Left ventricle myocardium inferior (tissue), 1 donor: Measurements from ENCODE around the gene KLHL36. TPM values are rescaled to one million over a fixed set of nuclear protein-coding genes. Genes with fewer than 3 reads are reported as not detected.

ENCODE experiments used
- DNase-seq: peaks from one replicate; pipeline ENCODE4 v3.0.0-alpha.2; 2020
- H3K27ac ChIP-seq: fragments of 200-600 bp; replicated peaks from 2 replicates; pipeline ENCODE4 v1.8.0; 2021
- H3K27me3 ChIP-seq: fragments of 200-600 bp; 2 replicates; pipeline ENCODE4 v1.8.0; 2021; ENCODE audit warnings: low read depth
- H3K36me3 ChIP-seq: fragments of 200-600 bp; 2 replicates; pipeline ENCODE4 v1.8.0; 2021
- H3K4me1 ChIP-seq: fragments of 200-600 bp; 2 replicates; pipeline ENCODE4 v1.8.0; 2021
- H3K4me3 ChIP-seq: fragments of 200-600 bp; 2 replicates; pipeline ENCODE4 v1.8.0; 2021; ENCODE audit warnings: mild to moderate bottlenecking, moderate library complexity
- H3K9me3 ChIP-seq: fragments of 200-600 bp; replicated peaks from 2 replicates; pipeline ENCODE4 v1.8.0; 2021
- CTCF ChIP-seq: fragments of 200-600 bp; IDR thresholded peaks from 2 replicates; pipeline ENCODE4 v1.8.0; 2021; ENCODE audit warnings: antibody characterized with exemption, mild to moderate bottlenecking, borderline replicate concordance
- intact Hi-C: fragments of 100-400 bp; cut with micrococcal nuclease; formaldehyde crosslinking; loops from one replicate; pipeline ENCODE4 v1.11.0; 2022
- total RNA-seq: library from RNA; stranded (reverse); fragmentation: NEBNext Ultra II Directional; extraction: Animal tissue kit (Norgen Biotek cat#: 25700); gene quantifications from one replicate; pipeline ENCODE4 v1.2.1, GENCODE V29; 2021
- donor health status: DM: no; HTN: yes; CAD: no; lungs with severe emphysema.

Gene KLHL36
- total RNA-seq, 1 donor from 2014 or later, result 84.4 TPM

- Histone ChIP-seq H3K9me3 (no peaks in the 10 kb centered on the region), H3K36me3 (no peaks in the 10 kb centered on the region), H3K4me1 (peaks cover 3% of the 10 kb centered on the region), H3K27me3 (peaks cover 11% of the 10 kb centered on the region), H3K27ac (no peak overlapping the region), H3K4me3 (no peak overlapping the region)
- TF ChIP-seq CTCF, result no peak
- no peak for DNase-seq
- intact Hi-C loops, result no loop called here
Observed at GRCh38 chr16:84675423-84675822, 27.1 kb downstream of the KLHL36 start.

- no peaks in the 10 kb centered on the region for H3K9me3 ChIP-seq
- no peak overlapping the region for H3K27ac ChIP-seq
- intact Hi-C loops, result no loop called here
- DNase-seq, result no peak
- H3K27me3 ChIP-seq, result peaks cover 15% of the 10 kb centered on the region
- no peak for TF ChIP-seq CTCF
- peaks cover 3% of the 10 kb centered on the region for H3K4me1 ChIP-seq
- no peaks in the 10 kb centered on the region for H3K36me3 ChIP-seq
- H3K4me3 ChIP-seq, result no peak overlapping the region
Observed at GRCh38 chr16:84675884-84676283, 27.6 kb downstream of the KLHL36 start.

- no peak overlapping the region for H3K4me3 ChIP-seq
- no peak for TF ChIP-seq CTCF
- no peak for DNase-seq
- H3K9me3 ChIP-seq, result no peaks in the 10 kb centered on the region
- no peak overlapping the region for H3K27ac ChIP-seq
- peaks cover 22% of the 10 kb centered on the region for H3K27me3 ChIP-seq
- H3K36me3 ChIP-seq, result no peaks in the 10 kb centered on the region
- intact Hi-C loops, result no loop called here
- peaks cover 3% of the 10 kb centered on the region for H3K4me1 ChIP-seq
Observed at GRCh38 chr16:84677017-84677803, 28.9 kb downstream of the KLHL36 start.

- H3K4me1 ChIP-seq, result no peaks in the 10 kb centered on the region
- no peak overlapping the region for H3K4me3 ChIP-seq
- peaks cover 22% of the 10 kb centered on the region for H3K27me3 ChIP-seq
- no peak overlapping the region for H3K27ac ChIP-seq
- intact Hi-C loops, result no loop called here
- no peaks in the 10 kb centered on the region for H3K36me3 ChIP-seq
- TF ChIP-seq CTCF, result no peak
- H3K9me3 ChIP-seq, result no peaks in the 10 kb centered on the region
- no peak for DNase-seq
Observed at GRCh38 chr16:84677849-84678248, 29.5 kb downstream of the KLHL36 start.

GRCh38 chr16:84678541-84678940 is 30.2 kb downstream of the KLHL36 start:
- H3K4me3 ChIP-seq, result no peak overlapping the region
- H3K27ac ChIP-seq, result no peak overlapping the region
- H3K4me1 ChIP-seq, result no peaks in the 10 kb centered on the region
- no peaks in the 10 kb centered on the region for H3K36me3 ChIP-seq
- intact Hi-C loops, result no loop called here
- peaks cover 25% of the 10 kb centered on the region for H3K27me3 ChIP-seq
- TF ChIP-seq CTCF, result no peak
- H3K9me3 ChIP-seq, result no peaks in the 10 kb centered on the region
- no peak for DNase-seq
